Muscle layer of duodenum (tissue), 2 donors: Measurements from ENCODE around the gene GRM8.
"Not testable (repeated sequence)": the region's sequence is repeated elsewhere in the genome, so short reads cannot be mapped to it uniquely, and the experiment has no call there.

Source experiments
- H3K27ac ChIP-seq: one replicate; pipeline ENCODE4 v1.7.0; 2013; ENCODE audit warnings: mild to moderate bottlenecking, low read length
- H3K27me3 ChIP-seq: one replicate; pipeline ENCODE4 v1.7.0; 2013; ENCODE audit warnings: low read depth, mild to moderate bottlenecking, control low read depth, low read length
- H3K36me3 ChIP-seq, 2 donors: one replicate each; pipeline ENCODE4 v1.7.0; 2013; ENCODE audit warnings: low read length in 2 of 2, control low read depth in 1 of 2, mild to moderate bottlenecking in 1 of 2; ENCODE audit not compliant: insufficient read depth in 2 of 2, control insufficient read depth in 1 of 2
- H3K4me1 ChIP-seq, 2 donors: one replicate each; pipeline ENCODE4 v1.7.0; 2013; ENCODE audit warnings: low read length in 2 of 2, mild to moderate bottlenecking in 2 of 2, control low read depth in 1 of 2, moderate library complexity in 1 of 2; ENCODE audit not compliant: insufficient read depth in 2 of 2, control insufficient read depth in 1 of 2
- H3K4me3 ChIP-seq, 2 donors: one replicate each; pipeline ENCODE4 v1.7.0; 2013; ENCODE audit warnings: low read length in 2 of 2, low read depth in 1 of 2, mild to moderate bottlenecking in 1 of 2
- H3K9me3 ChIP-seq, 2 donors: one replicate each; pipeline ENCODE4 v1.7.0; 2013; ENCODE audit warnings: low read length in 2 of 2, control low read depth in 1 of 2, mild to moderate bottlenecking in 1 of 2; ENCODE audit not compliant: control insufficient read depth in 1 of 2
- donor health status: healthy.

GRM8 gene

DNA sequence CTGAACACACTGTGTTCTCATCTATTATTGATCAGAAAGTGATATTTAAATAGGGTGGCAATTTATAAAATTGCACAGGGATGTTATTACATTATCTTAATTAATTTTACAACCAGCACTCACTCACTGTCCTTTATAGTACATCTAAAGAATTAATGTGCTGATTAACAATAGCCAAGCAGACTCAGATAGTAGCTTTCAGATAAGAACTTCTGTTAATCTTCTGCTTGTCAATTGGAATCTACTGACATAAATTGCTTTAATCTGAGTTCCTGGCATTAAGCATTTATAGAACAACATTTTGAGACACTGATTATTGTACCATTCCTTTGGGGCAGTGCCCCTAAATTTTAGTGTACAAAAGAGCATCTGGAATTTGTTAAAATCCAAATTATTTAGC lies 408.9 kb downstream of the GRM8 start:
- Histone ChIP-seq H3K27ac (no peak overlapping the region), H3K27me3 (no peaks in the 10 kb centered on the region), H3K36me3 (no peaks in the 10 kb centered on the region), H3K4me1 (no peaks in the 10 kb centered on the region), H3K4me3 (no peak overlapping the region), H3K9me3 (no peaks in the 10 kb centered on the region)

- Histone ChIP-seq H3K36me3 (no peaks in the 10 kb centered on the region), H3K27ac (no peak overlapping the region), H3K9me3 (no peaks in the 10 kb centered on the region), H3K4me1 (no peaks in the 10 kb centered on the region), H3K27me3 (no peaks in the 10 kb centered on the region), H3K4me3 (no peak overlapping the region)
Measured at GRCh38 chr7:126843336-126843735, 409.4 kb downstream of the GRM8 start.

- Histone ChIP-seq H3K27me3 (no peaks in the 10 kb centered on the region), H3K27ac (no peak overlapping the region), H3K4me1 (no peaks in the 10 kb centered on the region), H3K36me3 (no peaks in the 10 kb centered on the region), H3K4me3 (no peak overlapping the region), H3K9me3 (no peaks in the 10 kb centered on the region)
Measured at GRCh38 chr7:126842451-126842850, 410.3 kb downstream of the GRM8 start.

- H3K27me3 ChIP-seq: no peaks in the 10 kb centered on the region
- H3K36me3 ChIP-seq: no peaks in the 10 kb centered on the region
- H3K9me3 ChIP-seq: no peaks in the 10 kb centered on the region
- H3K4me1 ChIP-seq: no peaks in the 10 kb centered on the region
- H3K4me3 ChIP-seq: no peak overlapping the region
- H3K27ac ChIP-seq: no peak overlapping the region
Measured at GRCh38 chr7:126840869-126841268, 411.9 kb downstream of the GRM8 start.

DNA sequence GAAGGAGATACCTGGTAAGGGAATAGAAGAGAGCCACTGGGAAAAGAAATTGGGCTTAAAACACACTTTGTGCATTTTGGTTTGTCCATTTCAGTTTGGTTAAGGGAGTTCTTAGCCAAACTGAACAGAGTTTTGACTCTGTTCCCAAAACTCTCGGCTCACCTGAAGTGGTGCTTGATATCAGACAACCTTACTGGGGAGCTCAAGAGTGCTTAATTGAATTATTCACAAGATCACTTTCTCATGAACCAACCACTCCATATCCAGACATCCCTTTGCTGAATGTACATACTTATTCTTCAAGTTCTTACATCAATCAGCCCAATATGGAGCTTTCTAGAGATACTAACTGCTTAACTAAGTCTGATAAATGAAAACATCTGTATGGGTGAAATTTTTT lies 413.1 kb downstream of the GRM8 start:
- no peaks in the 10 kb centered on the region for H3K36me3 ChIP-seq
- H3K27ac ChIP-seq: no peak overlapping the region
- H3K4me1 ChIP-seq: no peaks in the 10 kb centered on the region
- no peaks in the 10 kb centered on the region for H3K27me3 ChIP-seq
- no peak overlapping the region for H3K4me3 ChIP-seq
- no peaks in the 10 kb centered on the region for H3K9me3 ChIP-seq

- Histone ChIP-seq H3K27ac (no peak overlapping the region), H3K27me3 (no peaks in the 10 kb centered on the region), H3K4me3 (no peak overlapping the region), H3K36me3 (no peaks in the 10 kb centered on the region), H3K9me3 (no peaks in the 10 kb centered on the region), H3K4me1 (no peaks in the 10 kb centered on the region)
Measured at GRCh38 chr7:126838194-126838593, 414.5 kb downstream of the GRM8 start.

DNA sequence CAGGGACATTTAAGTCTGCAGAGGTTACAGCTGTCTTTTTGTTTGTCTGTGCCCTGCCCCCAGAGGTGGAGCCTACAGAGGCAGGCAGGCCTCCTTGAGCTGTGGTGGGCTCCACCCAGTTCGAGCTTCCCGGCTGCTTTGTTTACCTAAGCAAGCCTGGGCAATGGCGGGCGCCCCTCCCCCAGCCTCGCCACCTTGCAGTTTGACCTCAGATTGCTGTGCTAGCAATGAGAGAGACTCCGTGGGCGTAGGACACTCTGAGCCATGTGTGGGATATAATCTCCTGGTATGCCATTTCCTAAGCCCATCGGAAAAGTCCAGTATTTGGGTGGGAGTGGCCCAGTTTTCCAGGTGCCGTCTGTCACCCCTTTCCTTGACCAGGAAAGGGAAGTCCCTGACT lies 421.5 kb downstream of the GRM8 start:
- H3K27ac ChIP-seq, H3K4me3 ChIP-seq, H3K27me3 ChIP-seq, H3K4me1 ChIP-seq, H3K9me3 ChIP-seq, H3K36me3 ChIP-seq: not testable (repeated sequence)

- no peaks in the 10 kb centered on the region for H3K27me3 ChIP-seq
- no peaks in the 10 kb centered on the region for H3K4me1 ChIP-seq
- no peaks in the 10 kb centered on the region for H3K36me3 ChIP-seq
- H3K4me3 ChIP-seq: no peak overlapping the region
- H3K9me3 ChIP-seq: no peaks in the 10 kb centered on the region
- H3K27ac ChIP-seq: no peak overlapping the region
Measured at GRCh38 chr7:126820925-126821324, 431.8 kb downstream of the GRM8 start.

GRCh38 chr7:126819197-126819484 lies 433.6 kb downstream of the GRM8 start:
- H3K36me3 ChIP-seq: no peaks in the 10 kb centered on the region
- H3K27ac ChIP-seq: no peak overlapping the region
- H3K4me1 ChIP-seq: no peaks in the 10 kb centered on the region

GRCh38 chr7:126818393-126819196 lies 434.1 kb downstream of the GRM8 start:
- H3K27me3 ChIP-seq: no peaks in the 10 kb centered on the region
- H3K27ac ChIP-seq: no peak overlapping the region
- no peaks in the 10 kb centered on the region for H3K9me3 ChIP-seq
- no peaks in the 10 kb centered on the region for H3K4me1 ChIP-seq
- H3K36me3 ChIP-seq: no peaks in the 10 kb centered on the region
- no peak overlapping the region for H3K4me3 ChIP-seq

More at GRCh38 chr7:126819197-126819484, 433.6 kb downstream of the GRM8 start:
- H3K4me3 ChIP-seq: no peak overlapping the region
- H3K9me3 ChIP-seq: no peaks in the 10 kb centered on the region
- no peaks in the 10 kb centered on the region for H3K27me3 ChIP-seq

DNA sequence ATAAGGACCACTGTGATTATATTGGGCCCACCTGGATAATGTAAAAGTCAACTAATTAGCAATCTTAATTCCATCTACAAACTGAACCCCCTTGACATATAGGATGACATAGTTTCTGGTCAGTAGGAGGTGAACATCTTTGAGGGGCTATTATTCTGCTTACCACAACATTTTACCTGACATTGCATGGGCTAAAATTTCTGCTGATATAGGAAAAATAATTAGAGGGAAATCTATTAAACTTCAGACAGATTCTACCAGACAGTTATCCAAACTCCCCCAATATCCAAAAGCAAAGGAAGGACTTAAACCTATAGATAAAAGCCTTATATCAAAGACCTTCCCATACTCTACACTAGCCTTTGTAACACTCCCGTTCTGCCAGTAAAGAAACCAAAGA lies 443.6 kb downstream of the GRM8 start:
- Histone ChIP-seq H3K4me3 (no peak overlapping the region), H3K27ac (no peak overlapping the region), H3K27me3 (no peaks in the 10 kb centered on the region)

GRCh38 chr7:126806614-126807013 lies 446.1 kb downstream of the GRM8 start:
- no peaks in the 10 kb centered on the region for H3K27me3 ChIP-seq
- H3K27ac ChIP-seq: no peak overlapping the region
- H3K4me3 ChIP-seq: no peak overlapping the region
- H3K4me1 ChIP-seq: no peaks in the 10 kb centered on the region
- H3K36me3 ChIP-seq: no peaks in the 10 kb centered on the region
- H3K9me3 ChIP-seq: no peaks in the 10 kb centered on the region

More for the DNA sequence above, 443.6 kb downstream of the GRM8 start:
- no peaks in the 10 kb centered on the region for H3K4me1 ChIP-seq
- H3K36me3 ChIP-seq: no peaks in the 10 kb centered on the region
- no peaks in the 10 kb centered on the region for H3K9me3 ChIP-seq
